GM21529 (cell line): Measurements from ENCODE around the gene SNX5.
"Not testable (repeated sequence)": the region's sequence is repeated elsewhere in the genome, so short reads cannot be mapped to it uniquely, and the experiment has no call there.

ENCODE experiments used
- ATAC-seq: cut with Tn5 transposase; IDR thresholded peaks from one replicate; pipeline ENCODE4 v1.9.1; 2021; ENCODE audit not compliant: unreplicated experiment

The SNX5 gene

DNA sequence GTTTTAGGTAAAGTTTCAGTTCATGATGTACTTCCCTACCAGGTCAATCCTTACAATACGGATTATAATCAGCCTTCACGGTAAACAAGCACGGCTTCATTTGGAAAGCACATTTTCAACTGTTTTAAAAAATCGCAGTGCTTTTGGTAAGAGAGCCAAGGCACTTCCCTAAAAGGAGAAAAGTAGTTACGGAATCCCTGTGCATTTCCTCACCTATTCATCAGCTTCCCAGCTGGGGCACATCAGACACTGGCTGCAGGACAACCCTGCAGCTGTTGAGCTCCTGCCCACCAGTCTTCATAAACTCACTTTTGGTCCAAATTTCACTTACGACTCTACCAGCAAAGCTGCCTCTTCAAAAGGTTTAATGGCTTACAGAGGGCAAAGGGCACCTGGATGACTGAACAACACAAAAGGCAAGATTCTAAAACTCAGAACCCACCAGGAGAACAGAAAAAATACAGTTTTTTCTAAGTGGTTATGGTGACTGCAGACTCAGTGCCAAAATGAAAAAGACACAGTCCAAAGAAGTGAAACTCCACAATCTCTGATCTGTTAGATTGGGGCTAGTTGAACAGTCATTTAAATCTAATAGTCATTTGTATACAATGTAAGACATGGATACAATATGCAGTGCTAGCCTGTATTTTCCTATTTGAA is 7.5 kb downstream of the SNX5 start:
- no peak for ATAC-seq

- not testable (repeated sequence) for ATAC-seq
Observed at GRCh38 chr20:17960400-17960885, 8.2 kb downstream of the SNX5 start.

DNA sequence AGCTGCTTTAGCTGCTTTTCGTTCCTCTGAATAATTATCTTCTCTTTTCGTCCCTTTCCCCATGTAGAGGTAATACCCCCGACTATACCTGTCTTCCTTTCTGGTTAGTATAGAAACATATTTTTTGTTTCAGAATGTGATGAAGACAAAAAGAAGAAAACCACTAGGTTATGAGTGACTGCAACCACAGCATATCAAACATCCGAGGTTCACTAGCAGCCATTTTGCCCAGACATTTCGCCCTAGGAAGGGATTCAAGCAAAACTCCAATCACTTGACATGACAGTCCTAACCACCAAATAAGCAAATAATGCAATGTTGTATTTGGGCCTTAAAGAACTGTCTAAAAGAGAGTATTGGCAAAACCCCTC is 9.4 kb downstream of the SNX5 start:
- no peak for ATAC-seq

DNA sequence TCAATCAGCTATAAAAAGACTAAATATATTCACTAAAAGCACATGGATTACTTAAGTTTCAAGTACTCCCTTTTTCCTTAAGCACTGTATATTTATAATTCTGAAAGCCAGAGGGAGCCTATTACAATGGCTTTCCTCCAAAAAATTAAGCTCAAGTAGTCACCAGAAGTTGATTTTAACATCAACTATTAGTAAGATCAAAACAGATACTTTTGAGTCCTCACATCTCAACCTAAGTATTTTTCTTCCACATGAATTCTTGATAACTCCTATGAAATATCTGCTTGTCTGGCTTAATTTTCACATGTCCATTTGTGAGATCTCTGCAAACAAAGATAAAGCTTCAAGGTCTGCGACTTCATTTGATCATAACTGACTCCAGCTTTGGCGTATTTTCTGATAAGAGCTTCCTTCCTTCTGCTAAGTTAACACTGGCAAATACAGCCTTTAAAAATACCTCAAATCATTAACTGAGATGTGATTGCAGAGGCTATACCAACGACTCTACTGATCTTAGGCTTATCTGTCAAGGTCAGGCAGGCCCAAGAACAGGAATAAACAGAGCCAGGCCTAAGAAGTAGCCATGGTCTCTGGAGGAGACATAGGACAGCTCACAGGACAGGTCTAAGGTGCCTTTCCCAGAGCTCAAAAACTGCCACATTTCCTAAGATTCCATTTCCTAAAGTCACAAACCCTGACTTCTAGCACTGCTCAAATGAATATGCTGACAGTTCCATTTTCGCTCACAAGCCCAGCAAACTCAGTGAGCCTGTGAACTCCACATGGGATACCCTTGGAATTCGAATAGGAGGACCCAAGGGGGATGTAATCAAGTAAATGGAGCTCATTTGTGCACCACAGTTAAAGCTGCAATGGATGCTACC is 10.0 kb downstream of the SNX5 start:
- no peak for ATAC-seq

DNA sequence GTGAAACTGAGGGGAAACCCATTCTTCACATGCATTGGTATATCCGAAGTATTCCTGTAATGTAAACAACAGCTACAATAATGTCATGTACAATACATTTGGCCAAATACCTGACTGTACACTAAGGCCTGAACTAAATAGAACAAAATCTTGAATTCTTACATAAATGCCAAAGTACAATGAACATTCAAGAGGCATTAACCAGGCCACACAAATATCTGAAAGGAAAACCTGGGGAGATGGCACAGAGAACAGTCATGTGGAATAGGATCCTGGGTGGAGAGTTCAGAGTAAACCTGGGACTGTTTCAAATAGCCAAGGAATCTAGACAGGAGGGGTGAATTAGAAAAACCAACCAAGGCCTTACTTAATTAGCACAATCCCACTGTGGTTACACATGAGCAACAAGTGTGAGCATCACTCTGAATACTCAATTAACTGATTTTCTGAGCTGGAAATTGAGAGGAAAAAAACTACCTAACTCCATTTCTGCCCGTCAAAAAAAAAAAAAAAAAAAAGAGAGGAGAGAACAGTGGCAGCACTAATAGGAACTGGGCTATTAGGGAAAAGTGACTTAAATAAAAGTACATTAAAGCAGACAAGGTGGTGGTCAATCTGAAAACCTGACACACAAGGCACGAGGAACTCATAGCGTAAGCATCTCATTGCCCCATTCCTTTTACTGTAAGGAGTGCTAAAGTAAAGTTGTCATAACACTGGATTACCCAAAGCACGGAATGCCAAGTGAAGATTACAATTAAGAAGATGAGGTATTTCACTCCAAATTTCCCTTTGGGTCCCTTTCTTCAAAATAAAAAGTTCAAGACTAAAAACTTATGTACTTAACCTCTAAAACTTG is 10.9 kb downstream of the SNX5 start:
- no peak for ATAC-seq

DNA sequence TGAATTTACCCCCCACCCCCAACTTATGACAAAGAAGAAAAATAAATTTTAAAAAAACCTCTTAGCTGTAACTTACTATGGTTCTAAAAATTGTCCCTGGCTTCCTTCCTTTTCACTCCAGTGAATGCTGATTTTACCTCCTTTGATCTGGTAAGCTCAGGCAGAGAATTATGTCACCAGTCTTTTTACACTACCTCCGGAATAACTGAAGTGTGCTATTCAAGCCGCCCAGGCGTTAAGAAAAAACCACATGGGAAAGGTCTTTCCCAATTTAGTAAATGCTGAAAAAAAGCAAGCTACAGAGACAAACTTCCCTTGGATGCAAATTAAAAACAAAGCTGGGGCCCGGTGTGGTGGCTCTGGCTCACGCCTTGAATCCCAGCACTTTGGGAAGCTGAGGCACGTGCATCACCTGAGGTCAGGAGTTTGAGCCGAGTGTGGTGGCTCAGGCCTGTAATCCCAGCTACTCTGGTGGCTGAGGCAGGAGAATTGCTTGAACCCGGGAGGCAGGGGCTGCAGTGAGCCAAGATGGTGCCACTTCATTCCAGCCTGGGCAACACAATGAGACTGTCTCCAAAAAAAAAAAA is 12.4 kb downstream of the SNX5 start:
- no peak for ATAC-seq

DNA sequence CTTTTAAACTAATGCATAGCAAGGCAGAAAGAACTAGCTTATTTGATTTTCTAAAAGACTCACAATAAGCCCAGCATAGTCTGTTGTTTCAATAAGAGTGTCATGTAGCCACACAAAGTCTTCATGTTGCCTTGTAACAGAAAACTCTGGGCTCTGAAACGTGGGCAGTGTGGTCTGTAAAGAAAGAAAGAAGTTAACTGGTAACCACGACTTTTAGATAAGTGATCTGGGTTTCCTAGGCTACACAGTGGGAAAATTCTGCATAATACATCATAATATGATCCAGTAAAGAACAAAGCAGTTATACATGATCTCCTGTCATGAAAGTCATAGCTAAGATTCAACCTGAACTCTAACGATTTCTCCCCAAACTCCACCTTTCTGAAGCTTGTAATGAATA is 13.3 kb downstream of the SNX5 start:
- no peak for ATAC-seq

DNA sequence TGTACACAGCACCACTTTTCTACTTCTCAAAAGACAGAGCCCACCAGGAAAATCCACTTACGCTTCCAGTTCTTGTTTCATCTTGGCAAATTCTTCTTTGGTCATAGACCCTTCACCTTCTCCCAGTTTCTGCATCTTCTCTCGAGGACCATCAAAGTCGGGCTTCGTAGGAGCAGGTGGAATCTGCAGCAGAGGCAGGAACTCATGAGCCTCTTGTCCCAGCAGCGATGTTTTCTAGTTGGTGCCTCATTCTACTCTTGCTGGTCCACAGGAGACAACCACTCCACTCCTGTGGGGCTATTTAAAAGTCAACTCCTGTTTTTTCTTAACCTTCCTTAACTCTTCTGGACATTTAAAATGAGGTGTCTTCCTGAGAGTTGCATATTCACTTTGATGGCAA is 14.7 kb downstream of the SNX5 start:
- ATAC-seq: no peak

DNA sequence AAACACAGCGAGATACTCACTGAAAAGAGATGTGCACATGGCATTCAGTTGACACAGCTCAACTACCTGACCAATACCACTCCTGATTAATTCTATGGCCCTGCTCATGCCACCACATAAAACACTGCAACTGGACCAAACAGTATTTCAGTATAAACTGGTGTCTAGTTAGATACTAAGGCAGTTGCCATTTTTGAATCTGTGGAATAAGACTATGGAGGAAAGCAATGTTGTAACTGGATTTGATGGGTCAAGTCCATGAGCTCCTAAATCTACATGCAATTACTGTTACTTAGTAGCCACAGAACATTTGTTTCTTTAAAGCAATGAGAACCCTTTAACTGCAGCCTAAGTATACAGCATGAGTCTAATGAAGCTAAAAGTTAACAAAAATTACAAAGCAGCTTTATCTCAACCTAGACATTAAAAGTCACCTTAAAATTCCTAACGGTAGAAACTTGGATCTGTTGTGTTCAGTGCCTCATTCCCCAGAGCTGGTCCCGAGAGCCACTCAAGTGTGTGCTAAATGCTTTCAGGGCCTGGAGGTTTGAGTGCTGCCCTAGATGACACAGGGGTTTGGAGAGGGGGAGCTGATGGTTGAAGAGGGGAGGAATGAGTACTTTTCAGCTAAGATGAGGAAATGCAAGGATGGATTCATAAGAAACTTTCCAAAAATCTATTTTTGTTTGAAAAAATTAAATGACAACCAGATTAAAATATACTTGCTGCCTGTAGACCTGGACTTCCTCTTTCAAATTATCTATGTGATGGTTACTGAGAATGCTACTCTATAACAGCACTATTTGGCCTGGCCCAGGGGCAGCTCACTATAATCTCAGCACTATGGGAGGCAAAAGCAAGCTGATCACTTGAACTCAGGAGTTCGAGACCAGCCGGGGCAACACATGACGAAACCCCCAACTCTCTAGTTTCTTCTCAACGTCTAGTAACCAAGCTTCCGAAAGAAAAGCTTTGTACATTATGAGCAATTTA is 15.6 kb downstream of the SNX5 start:
- ATAC-seq: no peak

DNA sequence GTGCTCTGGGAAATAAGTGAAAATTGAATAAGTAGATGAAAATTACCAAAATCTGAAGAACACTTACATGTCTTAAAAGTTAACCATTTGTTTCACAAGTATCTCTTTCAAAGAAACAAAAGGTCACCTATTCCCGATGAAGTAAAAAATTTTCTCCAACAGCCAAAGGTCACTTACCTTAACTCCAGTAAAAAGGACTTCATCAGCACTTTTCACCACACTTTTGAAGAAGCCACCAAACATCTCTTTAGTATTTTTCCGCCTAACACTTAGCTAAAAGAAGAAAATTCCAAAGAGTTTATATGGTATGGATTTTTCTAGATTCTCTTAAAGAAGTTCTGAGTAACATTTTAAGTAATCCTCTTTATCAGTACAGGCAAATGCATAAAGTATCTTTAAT is 17.3 kb downstream of the SNX5 start:
- ATAC-seq: no peak

DNA sequence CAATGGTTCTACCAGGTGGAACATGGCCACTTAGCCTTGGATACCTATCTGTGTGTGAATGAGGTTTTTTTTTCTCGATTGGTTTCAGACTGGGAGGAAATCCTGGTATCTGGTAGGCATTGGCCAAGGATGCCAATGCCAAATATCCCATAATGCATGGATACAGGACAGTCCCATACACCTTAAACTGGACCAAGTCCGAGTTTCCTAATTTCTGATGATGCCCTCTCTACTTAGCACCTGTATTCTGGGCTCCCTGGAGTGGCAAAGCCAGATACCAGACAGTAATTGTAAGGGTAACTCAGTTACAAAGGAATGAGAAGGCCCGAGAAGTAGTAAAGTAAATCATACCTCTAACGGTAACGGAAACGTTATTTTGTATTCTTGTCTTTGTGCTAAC is 17.9 kb downstream of the SNX5 start:
- ATAC-seq: no peak

DNA sequence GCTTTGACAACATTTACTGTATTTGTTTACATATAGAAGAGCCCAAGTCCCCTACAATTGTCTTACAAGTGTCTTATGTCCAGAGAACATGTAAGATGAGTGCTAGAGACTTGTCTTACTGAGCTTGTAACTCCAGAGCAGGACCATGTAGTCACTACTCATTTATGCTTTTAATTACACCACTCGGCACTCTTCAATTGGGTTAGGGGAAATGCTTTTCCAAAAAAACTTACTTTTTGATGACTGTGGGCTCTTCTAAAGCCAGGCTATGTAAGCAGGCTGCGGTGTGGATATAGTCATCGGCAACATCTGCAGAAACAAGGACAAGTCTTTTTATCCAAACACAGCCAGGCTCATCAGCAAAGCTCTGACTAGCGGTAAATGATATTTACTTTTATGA is 18.7 kb downstream of the SNX5 start:
- no peak for ATAC-seq

DNA sequence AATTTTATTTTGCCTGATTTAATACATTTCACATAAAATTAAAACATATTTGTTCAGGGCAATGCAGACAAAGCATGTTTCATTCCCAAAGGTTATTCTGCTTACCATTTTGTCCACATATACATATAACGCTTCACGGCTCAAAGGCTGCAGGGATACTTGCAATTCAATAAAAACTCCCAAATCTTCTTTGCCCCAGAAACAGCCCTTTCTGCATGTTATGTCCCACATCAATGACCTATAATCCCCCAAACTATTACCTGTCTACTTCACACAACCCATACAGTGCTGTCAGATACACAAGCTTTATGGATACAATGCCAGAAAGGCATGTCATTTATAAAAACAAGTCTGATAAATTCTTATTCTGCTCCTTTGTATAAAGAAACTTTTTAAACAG is 20.2 kb downstream of the SNX5 start:
- no peak for ATAC-seq

GRCh38 chr20:17947474-17947815 is 21.1 kb downstream of the SNX5 start:
- no peak for ATAC-seq

DNA sequence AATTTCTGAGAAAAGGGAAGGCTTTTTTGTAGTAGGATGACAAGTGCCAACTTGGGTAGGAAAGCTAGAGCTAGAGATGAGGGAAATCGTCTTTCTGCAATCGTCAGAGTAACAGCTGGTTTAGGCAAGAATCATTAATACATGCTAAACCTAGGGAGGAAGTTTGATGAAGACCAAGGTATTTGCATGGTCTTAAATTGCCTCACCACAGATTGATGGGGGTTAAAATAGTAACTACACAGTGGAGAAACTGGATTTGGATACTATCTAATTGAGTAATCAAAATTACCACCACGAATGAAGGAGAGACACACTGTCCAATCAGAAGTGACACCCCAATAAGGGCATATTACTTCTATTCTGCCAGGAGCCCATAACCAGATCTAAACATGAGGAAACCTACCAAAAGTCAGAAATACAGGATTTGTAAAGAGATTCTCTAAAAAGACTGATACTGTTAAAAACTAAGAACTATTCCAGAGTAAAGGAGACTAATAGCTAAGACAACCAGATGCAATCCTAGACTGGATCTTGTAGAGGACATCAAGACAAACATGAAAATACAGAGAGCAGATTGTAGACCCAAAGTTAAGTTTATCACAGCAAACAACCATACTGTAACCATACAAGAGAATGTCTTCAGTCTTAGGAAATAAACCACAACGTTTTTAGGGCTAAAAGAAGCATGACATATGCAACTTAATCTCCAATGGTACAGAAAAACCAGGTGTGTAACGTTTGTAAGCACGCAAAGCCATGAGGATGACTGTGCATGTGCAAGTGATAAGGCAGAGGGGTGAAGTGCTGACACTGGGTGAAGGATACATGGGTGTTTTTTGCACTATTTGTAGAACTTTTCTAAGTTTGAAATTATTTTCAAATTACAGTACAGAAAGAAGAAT is 21.8 kb downstream of the SNX5 start:
- ATAC-seq: no peak

DNA sequence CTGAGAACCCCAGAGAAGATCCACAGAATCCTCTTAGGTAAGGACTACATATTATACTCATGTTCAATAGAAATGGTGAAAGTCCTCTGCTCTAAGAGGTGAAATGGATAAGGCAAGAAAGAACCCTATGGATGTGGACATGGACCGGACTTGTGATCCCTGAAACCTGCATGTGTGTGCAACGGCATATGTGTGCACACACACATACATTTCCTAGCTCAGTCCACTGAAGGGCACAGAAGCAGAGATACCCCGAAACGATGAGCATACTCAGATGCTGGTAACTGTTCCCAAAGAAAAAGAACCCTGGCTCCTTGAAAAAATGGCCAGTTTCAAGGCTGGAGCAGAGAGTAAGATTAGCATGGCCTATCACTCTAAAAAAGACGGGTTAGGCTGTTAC is 22.6 kb downstream of the SNX5 start:
- no peak for ATAC-seq

DNA sequence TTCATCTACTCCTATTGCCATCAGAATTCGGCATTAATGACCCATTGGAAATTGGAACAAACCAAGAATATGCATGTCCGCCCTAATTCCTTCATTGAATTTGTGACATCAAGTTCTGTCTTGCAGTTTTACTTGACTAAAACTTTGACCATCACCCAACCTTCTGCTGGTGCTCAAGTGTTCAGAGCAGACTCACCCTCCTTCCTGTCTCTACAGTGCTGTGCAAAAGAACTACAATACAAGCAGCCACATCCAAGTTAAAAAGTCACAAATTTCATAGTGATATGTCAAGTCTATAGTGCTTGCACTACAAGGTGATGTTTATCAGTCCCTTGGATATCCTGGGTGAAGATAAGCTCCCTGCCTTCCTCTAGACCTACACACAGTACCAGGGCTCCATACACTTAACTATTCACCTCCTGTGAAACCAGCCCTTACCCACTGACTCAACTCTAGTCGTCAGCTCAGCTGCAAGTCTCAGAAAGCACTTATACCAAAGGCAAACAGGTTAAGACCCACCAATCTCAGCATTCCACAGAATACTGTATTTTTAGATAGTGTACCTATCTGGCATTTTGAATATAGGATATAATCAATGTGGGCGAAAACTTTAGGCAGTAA is 23.6 kb downstream of the SNX5 start:
- no peak for ATAC-seq

- ATAC-seq: peak; percentile 66
Observed at GRCh38 chr20:17943343-17943742, 25.3 kb downstream of the SNX5 start.

DNA sequence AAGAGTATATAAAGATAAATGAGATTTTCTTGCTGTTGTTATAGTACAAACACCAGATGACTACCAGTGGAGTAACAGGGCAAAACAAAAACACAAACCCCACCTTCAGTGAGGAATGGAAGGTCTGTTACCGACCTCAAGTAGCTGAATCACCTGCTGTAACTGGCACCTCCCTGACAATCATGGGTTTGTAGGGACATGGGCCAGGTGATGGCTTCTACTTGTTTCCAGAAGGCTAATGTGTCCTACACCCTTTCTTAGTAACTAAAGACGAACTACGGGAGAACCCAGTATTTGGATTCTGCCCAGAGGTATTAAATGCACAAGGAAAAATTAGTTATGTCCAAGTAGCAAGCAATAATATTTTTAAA is 26.8 kb downstream of the SNX5 start:
- ATAC-seq: no peak
